ENCODE measurements around the gene QRICH1.

Gene QRICH1

GRCh38 chr3:49005998-49006397 lies 87.9 kb downstream of the QRICH1 start:
- Histone ChIP-seq H3K9me2 (replicated peaks; ENCODE audit: insufficient read depth, low read length) (no peaks in the 10 kb centered on the region), H3K4me3 (ENCODE audit: insufficient read depth, low read length, poor library complexity, severe bottlenecking) (no peak overlapping the region), H3K9me3 (ENCODE audit: insufficient read depth, low read length) (no peaks in the 10 kb centered on the region), H3K36me3 (ENCODE audit: low read length) (no peaks in the 10 kb centered on the region), H4K20me1 (ENCODE audit: low read depth, low read length) (peaks cover 6% of the 10 kb centered on the region; the same call in 1 of the 2 replicates), H3K9ac (ENCODE audit: low read length) (peak overlapping the region; percentile 99; the same call in 1 of the 2 replicates), H3K4me2 (ENCODE audit: low read depth, low read length, poor library complexity, severe bottlenecking) (peak overlapping the region; percentile 66), H3K27ac (ENCODE audit: low read depth, low read length) (no peak overlapping the region), H3K79me2 (ENCODE audit: insufficient read depth, low read length) (peaks cover 20% of the 10 kb centered on the region), H2AFZ (ENCODE audit: low read depth, low read length, severe bottlenecking) (no peak overlapping the region), H3F3A (ENCODE audit: insufficient read depth) (peaks cover 7% of the 10 kb centered on the region; the same call in 1 of the 2 replicates), H3K27me3 (ENCODE audit: low read length) (no peaks in the 10 kb centered on the region)
- no peak for TF ChIP-seq EZH2phosphoT487 (conservative IDR thresholded peaks at IDR 0.05; ENCODE audit: low read length)
- TF ChIP-seq, protein P1, sequence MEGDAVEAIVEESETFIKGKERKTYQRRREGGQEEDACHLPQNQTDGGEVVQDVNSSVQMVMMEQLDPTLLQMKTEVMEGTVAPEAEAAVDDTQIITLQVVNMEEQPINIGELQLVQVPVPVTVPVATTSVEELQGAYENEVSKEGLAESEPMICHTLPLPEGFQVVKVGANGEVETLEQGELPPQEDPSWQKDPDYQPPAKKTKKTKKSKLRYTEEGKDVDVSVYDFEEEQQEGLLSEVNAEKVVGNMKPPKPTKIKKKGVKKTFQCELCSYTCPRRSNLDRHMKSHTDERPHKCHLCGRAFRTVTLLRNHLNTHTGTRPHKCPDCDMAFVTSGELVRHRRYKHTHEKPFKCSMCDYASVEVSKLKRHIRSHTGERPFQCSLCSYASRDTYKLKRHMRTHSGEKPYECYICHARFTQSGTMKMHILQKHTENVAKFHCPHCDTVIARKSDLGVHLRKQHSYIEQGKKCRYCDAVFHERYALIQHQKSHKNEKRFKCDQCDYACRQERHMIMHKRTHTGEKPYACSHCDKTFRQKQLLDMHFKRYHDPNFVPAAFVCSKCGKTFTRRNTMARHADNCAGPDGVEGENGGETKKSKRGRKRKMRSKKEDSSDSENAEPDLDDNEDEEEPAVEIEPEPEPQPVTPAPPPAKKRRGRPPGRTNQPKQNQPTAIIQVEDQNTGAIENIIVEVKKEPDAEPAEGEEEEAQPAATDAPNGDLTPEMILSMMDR (IDR thresholded peaks at IDR 0.05; ENCODE audit: insufficient read depth, low read length, poor library complexity, severe bottlenecking), result no peak

- Histone ChIP-seq H3K9me3 (ENCODE audit: insufficient read depth, low read length) (no peaks in the 10 kb centered on the region), H3K4me2 (ENCODE audit: low read depth, low read length, poor library complexity, severe bottlenecking) (no peak overlapping the region), H3K9ac (ENCODE audit: low read length) (no peak overlapping the region), H2AFZ (ENCODE audit: low read depth, low read length, severe bottlenecking) (no peak overlapping the region), H3K27me3 (ENCODE audit: low read length) (no peaks in the 10 kb centered on the region), H3K79me2 (ENCODE audit: insufficient read depth, low read length) (peaks cover 20% of the 10 kb centered on the region), H3K36me3 (ENCODE audit: low read length) (no peaks in the 10 kb centered on the region), H3K27ac (ENCODE audit: low read depth, low read length) (no peak overlapping the region), H4K20me1 (ENCODE audit: low read depth, low read length) (peaks cover 6% of the 10 kb centered on the region; the same call in 1 of the 2 replicates), H3K9me2 (replicated peaks; ENCODE audit: insufficient read depth, low read length) (no peaks in the 10 kb centered on the region), H3K4me3 (ENCODE audit: insufficient read depth, low read length, poor library complexity, severe bottlenecking) (no peak overlapping the region), H3F3A (ENCODE audit: insufficient read depth) (peaks cover 7% of the 10 kb centered on the region; the same call in 1 of the 2 replicates)
- TF ChIP-seq, protein P1 (IDR thresholded peaks at IDR 0.05; ENCODE audit: insufficient read depth, low read length, poor library complexity, severe bottlenecking), result no peak
- TF ChIP-seq EZH2phosphoT487 (conservative IDR thresholded peaks at IDR 0.05; ENCODE audit: low read length), result no peak
Observed at GRCh38 chr3:49005303-49005680, 88.6 kb downstream of the QRICH1 start.

- Histone ChIP-seq H2AFZ (ENCODE audit: low read depth, low read length, severe bottlenecking) (no peak overlapping the region), H3K4me2 (ENCODE audit: low read depth, low read length, poor library complexity, severe bottlenecking) (no peak overlapping the region), H3K27me3 (ENCODE audit: low read length) (no peaks in the 10 kb centered on the region), H3K79me2 (ENCODE audit: insufficient read depth, low read length) (peaks cover 14% of the 10 kb centered on the region), H3K27ac (ENCODE audit: low read depth, low read length) (no peak overlapping the region), H3K9me2 (replicated peaks; ENCODE audit: insufficient read depth, low read length) (no peaks in the 10 kb centered on the region), H3K9me3 (ENCODE audit: insufficient read depth, low read length) (no peaks in the 10 kb centered on the region), H3F3A (ENCODE audit: insufficient read depth) (peaks cover 7% of the 10 kb centered on the region; the same call in 1 of the 2 replicates), H3K9ac (ENCODE audit: low read length) (no peak overlapping the region), H4K20me1 (ENCODE audit: low read depth, low read length) (peaks cover 6% of the 10 kb centered on the region; the same call in 1 of the 2 replicates), H3K4me3 (ENCODE audit: insufficient read depth, low read length, poor library complexity, severe bottlenecking) (no peak overlapping the region), H3K36me3 (ENCODE audit: low read length) (no peaks in the 10 kb centered on the region)
- TF ChIP-seq, protein P1 (IDR thresholded peaks at IDR 0.05; ENCODE audit: insufficient read depth, low read length, poor library complexity, severe bottlenecking), result no peak
- no peak for TF ChIP-seq EZH2phosphoT487 (conservative IDR thresholded peaks at IDR 0.05; ENCODE audit: low read length)
Observed at GRCh38 chr3:49004352-49005302, 89.2 kb downstream of the QRICH1 start.

Measured in SU-DHL-6 (cell line).